ENCODE data around the gene SLC16A12. TPM values are rescaled to one million over a fixed set of nuclear protein-coding genes. Genes with fewer than 3 reads are reported as not detected.

The SLC16A12 gene
- total and polyA plus RNA-seq, 2 of the 13 experiments (the other 11 are each of a cell fraction or from before 2014, with no cell fraction given): 0.02 TPM; not detected in 1

DNA sequence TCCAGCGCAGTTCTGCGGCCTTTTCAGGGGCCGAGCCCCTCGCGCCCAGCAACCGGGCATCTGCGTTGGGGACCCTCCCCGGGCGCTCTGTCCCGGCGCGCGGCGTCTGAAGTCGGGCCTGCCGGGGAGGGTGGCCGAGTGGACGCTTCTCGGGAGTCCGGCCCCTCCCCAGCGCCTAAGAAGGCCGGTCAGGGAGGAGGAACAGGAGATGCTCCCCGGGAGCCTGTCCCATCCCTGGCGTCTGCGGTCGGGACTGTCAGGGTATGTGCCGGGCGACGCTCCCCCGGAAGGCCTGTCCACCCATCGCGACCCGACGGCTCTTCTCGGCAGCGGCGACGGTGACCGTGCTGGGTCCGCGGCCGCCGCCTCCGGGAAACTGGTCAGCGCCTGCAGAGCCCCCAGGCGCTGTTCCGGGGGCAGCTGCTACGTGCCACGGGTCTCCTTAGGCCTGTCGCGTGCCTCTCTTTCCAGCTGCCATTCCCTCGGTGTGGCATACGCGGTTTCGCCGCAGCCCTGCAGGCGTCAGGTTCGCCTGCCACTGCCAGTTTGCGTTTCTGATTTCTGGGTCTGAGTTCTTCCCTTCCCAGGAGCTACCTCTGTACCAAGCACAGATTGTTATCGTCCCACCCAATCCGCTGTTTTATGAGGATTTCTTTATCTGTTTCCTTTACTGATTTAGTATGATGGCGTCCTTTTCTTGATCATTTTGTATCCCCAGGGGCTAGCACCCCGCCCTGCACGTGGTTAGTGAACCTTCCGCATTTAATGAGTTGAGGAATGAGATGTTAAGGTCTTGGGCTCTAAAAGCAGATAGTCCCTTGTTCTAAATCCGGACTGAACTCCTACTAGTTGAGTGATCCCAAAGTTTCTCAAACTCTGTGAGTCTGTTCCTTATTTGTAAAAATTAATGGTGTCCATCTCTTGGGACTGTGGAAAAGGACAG lies 120.2 kb downstream of the SLC16A12 start (continued):
- TF ChIP-seq SNRNP70 (IDR thresholded peaks at IDR 0.05; ENCODE audit: low read depth, low read length) (no peak), ATRX (CRISPR knock-in tag; IDR thresholded peaks at IDR 0.05; ENCODE audit: borderline replicate concordance) (no peak), MED1 (CRISPR knock-in tag; IDR thresholded peaks at IDR 0.05) (no peak), KLF15 (CRISPR knock-in tag; IDR thresholded peaks at IDR 0.05; ENCODE audit: borderline replicate concordance) (peak; percentile 43; the same call in 1 of the 2 replicates), ETV5 (CRISPR knock-in tag; IDR thresholded peaks at IDR 0.05; ENCODE audit: borderline replicate concordance) (0 out of 2 replicates have a peak, but pooled peaks have one; percentile 6), ZBTB33 (CRISPR knock-in tag; IDR thresholded peaks at IDR 0.05) (no peak), CAMTA2 (CRISPR knock-in tag; IDR thresholded peaks at IDR 0.05; ENCODE audit: borderline replicate concordance) (no peak), MAF1 (CRISPR knock-in tag; IDR thresholded peaks at IDR 0.05; ENCODE audit: borderline replicate concordance) (no peak), MEF2D (CRISPR knock-in tag; IDR thresholded peaks at IDR 0.05) (peak; percentile 86), BCL3 (CRISPR knock-in tag; IDR thresholded peaks at IDR 0.05) (peak; percentile 11; the same call in 1 of the 2 replicates), ZFY (CRISPR knock-in tag; IDR thresholded peaks at IDR 0.05) (peak; percentile 90), ZFP41 (CRISPR knock-in tag; IDR thresholded peaks at IDR 0.05; ENCODE audit: borderline replicate concordance) (no peak), HIC2 (CRISPR knock-in tag; IDR thresholded peaks at IDR 0.05; ENCODE audit: low read depth) (0 out of 2 replicates have a peak, but pooled peaks have one; percentile 39), ZKSCAN1 (IDR thresholded peaks at IDR 0.05; ENCODE audit: low read length) (no peak), ZSCAN12 (CRISPR knock-in tag; IDR thresholded peaks at IDR 0.05) (no peak), MYC (CRISPR knock-in tag; IDR thresholded peaks at IDR 0.05; ENCODE audit: borderline replicate concordance) (peak; percentile 15; the same call in 1 of the 2 replicates), ZNF225 (CRISPR knock-in tag; IDR thresholded peaks at IDR 0.05) (no peak), ZNF761 (CRISPR knock-in tag; conservative IDR thresholded peaks at IDR 0.05) (no peak; the same call in 1 of the 2 replicates), CENPT (CRISPR knock-in tag; IDR thresholded peaks at IDR 0.05; ENCODE audit: low read depth) (no peak), BHLHE40 (IDR thresholded peaks at IDR 0.05; ENCODE audit: low read length) (0 out of 2 replicates have a peak, but pooled peaks have one; percentile 40), KLF13 (CRISPR knock-in tag; IDR thresholded peaks at IDR 0.05) (no peak), SIN3A (IDR thresholded peaks at IDR 0.05; ENCODE audit: borderline replicate concordance, low read depth, low read length) (no peak), LCORL (IDR thresholded peaks at IDR 0.05) (no peak), LCORL (CRISPR knock-in tag; IDR thresholded peaks at IDR 0.05) (no peak)
